Measurements from ENCODE around the gene LUZP2.

GRCh38 chr11:24592360-24592759, 95.5 kb downstream of the LUZP2 start:
- TF ChIP-seq, protein P1, sequence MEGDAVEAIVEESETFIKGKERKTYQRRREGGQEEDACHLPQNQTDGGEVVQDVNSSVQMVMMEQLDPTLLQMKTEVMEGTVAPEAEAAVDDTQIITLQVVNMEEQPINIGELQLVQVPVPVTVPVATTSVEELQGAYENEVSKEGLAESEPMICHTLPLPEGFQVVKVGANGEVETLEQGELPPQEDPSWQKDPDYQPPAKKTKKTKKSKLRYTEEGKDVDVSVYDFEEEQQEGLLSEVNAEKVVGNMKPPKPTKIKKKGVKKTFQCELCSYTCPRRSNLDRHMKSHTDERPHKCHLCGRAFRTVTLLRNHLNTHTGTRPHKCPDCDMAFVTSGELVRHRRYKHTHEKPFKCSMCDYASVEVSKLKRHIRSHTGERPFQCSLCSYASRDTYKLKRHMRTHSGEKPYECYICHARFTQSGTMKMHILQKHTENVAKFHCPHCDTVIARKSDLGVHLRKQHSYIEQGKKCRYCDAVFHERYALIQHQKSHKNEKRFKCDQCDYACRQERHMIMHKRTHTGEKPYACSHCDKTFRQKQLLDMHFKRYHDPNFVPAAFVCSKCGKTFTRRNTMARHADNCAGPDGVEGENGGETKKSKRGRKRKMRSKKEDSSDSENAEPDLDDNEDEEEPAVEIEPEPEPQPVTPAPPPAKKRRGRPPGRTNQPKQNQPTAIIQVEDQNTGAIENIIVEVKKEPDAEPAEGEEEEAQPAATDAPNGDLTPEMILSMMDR (IDR thresholded peaks at IDR 0.05) = no peak
- no peak for TF ChIP-seq POLR2AphosphoS5 (IDR thresholded peaks at IDR 0.05)
- TF ChIP-seq EP300 (IDR thresholded peaks at IDR 0.05) = no peak
- no peak for TF ChIP-seq POLR2A (IDR thresholded peaks at IDR 0.05)

Data from gastroesophageal sphincter (tissue), 3 donors.